ENCODE measurements around the gene SLC39A13.

DNA sequence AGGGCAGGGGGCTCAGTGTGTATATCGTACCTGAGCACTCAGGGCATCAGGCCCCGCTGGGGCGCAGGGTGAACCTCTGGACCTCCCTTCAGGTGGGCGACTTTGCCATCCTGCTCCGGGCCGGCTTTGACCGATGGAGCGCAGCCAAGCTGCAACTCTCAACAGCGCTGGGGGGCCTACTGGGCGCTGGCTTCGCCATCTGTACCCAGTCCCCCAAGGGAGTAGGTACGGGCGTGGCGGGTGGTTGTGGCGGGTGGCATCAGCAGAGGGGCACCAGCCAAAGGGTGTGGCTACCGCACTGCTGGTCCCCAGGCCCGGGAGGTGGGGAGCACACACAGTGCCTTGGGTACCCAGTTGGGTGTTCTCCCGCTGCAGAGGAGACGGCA is 6.3 kb downstream of the SLC39A13 start:
- TF ChIP-seq EZH2 (IDR thresholded peaks at IDR 0.05; ENCODE audit: insufficient read depth, low read length), result no peak
- TF ChIP-seq, protein P1, sequence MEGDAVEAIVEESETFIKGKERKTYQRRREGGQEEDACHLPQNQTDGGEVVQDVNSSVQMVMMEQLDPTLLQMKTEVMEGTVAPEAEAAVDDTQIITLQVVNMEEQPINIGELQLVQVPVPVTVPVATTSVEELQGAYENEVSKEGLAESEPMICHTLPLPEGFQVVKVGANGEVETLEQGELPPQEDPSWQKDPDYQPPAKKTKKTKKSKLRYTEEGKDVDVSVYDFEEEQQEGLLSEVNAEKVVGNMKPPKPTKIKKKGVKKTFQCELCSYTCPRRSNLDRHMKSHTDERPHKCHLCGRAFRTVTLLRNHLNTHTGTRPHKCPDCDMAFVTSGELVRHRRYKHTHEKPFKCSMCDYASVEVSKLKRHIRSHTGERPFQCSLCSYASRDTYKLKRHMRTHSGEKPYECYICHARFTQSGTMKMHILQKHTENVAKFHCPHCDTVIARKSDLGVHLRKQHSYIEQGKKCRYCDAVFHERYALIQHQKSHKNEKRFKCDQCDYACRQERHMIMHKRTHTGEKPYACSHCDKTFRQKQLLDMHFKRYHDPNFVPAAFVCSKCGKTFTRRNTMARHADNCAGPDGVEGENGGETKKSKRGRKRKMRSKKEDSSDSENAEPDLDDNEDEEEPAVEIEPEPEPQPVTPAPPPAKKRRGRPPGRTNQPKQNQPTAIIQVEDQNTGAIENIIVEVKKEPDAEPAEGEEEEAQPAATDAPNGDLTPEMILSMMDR (IDR thresholded peaks at IDR 0.05; ENCODE audit: insufficient read depth, low read depth, low read length), result no peak
